ENCODE data around the gene HNF1A. TPM values are rescaled to one million over a fixed set of nuclear protein-coding genes. Genes with fewer than 3 reads are reported as not detected.

HNF1A gene
- total and polyA plus RNA-seq, 2 donors (not counting 1 experiment from before 2014, with no cell fraction given), result not detected

GRCh38 chr12:121017966-121018491 is 39.7 kb downstream of the HNF1A start:
- Histone ChIP-seq H3K4me1 (ENCODE audit: control insufficient read depth in 2 of 2, insufficient read depth in 2 of 2, low read length in 2 of 2) (peaks cover 4 to 7% of the 10 kb centered on the region in 2 donors), H3K9me3 (ENCODE audit: control extremely low read depth in 1 of 3, control insufficient read depth in 2 of 3, insufficient read depth in 1 of 3, low read length in 2 of 3) (peaks cover 0 to 1% (median 0%) of the 10 kb centered on the region in 3 donors), H3K36me3 (replicated peaks in 1 of 2; ENCODE audit: control extremely low read depth in 1 of 2, control insufficient read depth in 1 of 2, extremely low read depth in 1 of 2, insufficient read depth in 2 of 2, low read length in 1 of 2) (peaks cover 0 to 2% of the 10 kb centered on the region in 2 experiments), H4K20me1 (ENCODE audit: control insufficient read depth, insufficient read depth, low read length, poor library complexity, severe bottlenecking) (no peaks in the 10 kb centered on the region), H3K27ac (ENCODE audit: low read length in 2 of 2) (no peak overlapping the region), H3K79me2 (ENCODE audit: control insufficient read depth, insufficient read depth, low read length) (peaks cover 22% of the 10 kb centered on the region), H2AFZ (ENCODE audit: insufficient read depth, low read depth, low read length, poor library complexity, severe bottlenecking) (no peak overlapping the region), H3K9ac (ENCODE audit: low read length) (no peak overlapping the region), H3K4me3 (ENCODE audit: control extremely low read depth in 1 of 5, extremely low read depth in 1 of 5, insufficient read depth in 1 of 5, low read depth in 2 of 5, low read length in 4 of 5) (no peak overlapping the region), H3K27me3 (replicated peaks in 1 of 4; ENCODE audit: control extremely low read depth in 1 of 4, control insufficient read depth in 3 of 4, insufficient read depth in 4 of 4, low read length in 3 of 4) (no peaks in the 10 kb centered on the region), H3K4me2 (replicated peaks; ENCODE audit: low read depth, low read length, poor library complexity, severe bottlenecking) (no peak overlapping the region)
- Mint-ChIP-seq H3K27me3 (peaks cover 2% of the 10 kb centered on the region), H3K4me3 (no peak overlapping the region), H3K27ac (no peak overlapping the region), H3K9me3 (ENCODE audit: insufficient read depth) (no peaks in the 10 kb centered on the region), H3K4me1 (peaks cover 14% of the 10 kb centered on the region)
- intact Hi-C loops (cut with micrococcal nuclease), result loop anchor here (5.0 kb wide), 1 partner anchor 116 kb away; the partner anchor contains the start of gene SPPL3
- ChIA-PET POLR2A (no interaction called here), CTCF (interaction anchor here (0.6 kb wide), 1 partner anchor 677 kb away, joined by 3 read pairs; no protein-coding TSS in a partner anchor)
- DNase-seq, result no peak
- WGBS (ENCODE audit: insufficient coverage), result 96% methylated on average over 10 of the region's 15 CpGs
- TF ChIP-seq, protein P1, sequence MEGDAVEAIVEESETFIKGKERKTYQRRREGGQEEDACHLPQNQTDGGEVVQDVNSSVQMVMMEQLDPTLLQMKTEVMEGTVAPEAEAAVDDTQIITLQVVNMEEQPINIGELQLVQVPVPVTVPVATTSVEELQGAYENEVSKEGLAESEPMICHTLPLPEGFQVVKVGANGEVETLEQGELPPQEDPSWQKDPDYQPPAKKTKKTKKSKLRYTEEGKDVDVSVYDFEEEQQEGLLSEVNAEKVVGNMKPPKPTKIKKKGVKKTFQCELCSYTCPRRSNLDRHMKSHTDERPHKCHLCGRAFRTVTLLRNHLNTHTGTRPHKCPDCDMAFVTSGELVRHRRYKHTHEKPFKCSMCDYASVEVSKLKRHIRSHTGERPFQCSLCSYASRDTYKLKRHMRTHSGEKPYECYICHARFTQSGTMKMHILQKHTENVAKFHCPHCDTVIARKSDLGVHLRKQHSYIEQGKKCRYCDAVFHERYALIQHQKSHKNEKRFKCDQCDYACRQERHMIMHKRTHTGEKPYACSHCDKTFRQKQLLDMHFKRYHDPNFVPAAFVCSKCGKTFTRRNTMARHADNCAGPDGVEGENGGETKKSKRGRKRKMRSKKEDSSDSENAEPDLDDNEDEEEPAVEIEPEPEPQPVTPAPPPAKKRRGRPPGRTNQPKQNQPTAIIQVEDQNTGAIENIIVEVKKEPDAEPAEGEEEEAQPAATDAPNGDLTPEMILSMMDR (IDR thresholded peaks at IDR 0.05), result no peak
- no peak for TF ChIP-seq EZH2 (IDR thresholded peaks at IDR 0.05; ENCODE audit: borderline replicate concordance, insufficient read depth, low read depth, low read length, poor library complexity, severe bottlenecking)
- no peak for ATAC-seq (ENCODE audit: low read depth)

- Histone ChIP-seq H2AFZ (ENCODE audit: insufficient read depth, low read depth, low read length, poor library complexity, severe bottlenecking) (no peak overlapping the region), H3K4me2 (replicated peaks; ENCODE audit: low read depth, low read length, poor library complexity, severe bottlenecking) (no peak overlapping the region), H3K4me3 (ENCODE audit: control extremely low read depth in 1 of 5, extremely low read depth in 1 of 5, insufficient read depth in 1 of 5, low read depth in 2 of 5, low read length in 4 of 5) (no peak overlapping the region), H4K20me1 (ENCODE audit: control insufficient read depth, insufficient read depth, low read length, poor library complexity, severe bottlenecking) (no peaks in the 10 kb centered on the region), H3K36me3 (replicated peaks in 1 of 2; ENCODE audit: control extremely low read depth in 1 of 2, control insufficient read depth in 1 of 2, extremely low read depth in 1 of 2, insufficient read depth in 2 of 2, low read length in 1 of 2) (no peaks in the 10 kb centered on the region), H3K27me3 (replicated peaks in 1 of 4; ENCODE audit: control extremely low read depth in 1 of 4, control insufficient read depth in 3 of 4, insufficient read depth in 4 of 4, low read length in 3 of 4) (no peaks in the 10 kb centered on the region), H3K79me2 (ENCODE audit: control insufficient read depth, insufficient read depth, low read length) (peaks cover 16% of the 10 kb centered on the region), H3K27ac (ENCODE audit: low read length in 2 of 2) (no peak overlapping the region), H3K9ac (ENCODE audit: low read length) (no peak overlapping the region), H3K9me3 (ENCODE audit: control extremely low read depth in 1 of 3, control insufficient read depth in 2 of 3, insufficient read depth in 1 of 3, low read length in 2 of 3) (peaks cover 0 to 1% (median 0%) of the 10 kb centered on the region in 3 donors), H3K4me1 (ENCODE audit: control insufficient read depth in 2 of 2, insufficient read depth in 2 of 2, low read length in 2 of 2) (peaks cover 4 to 7% of the 10 kb centered on the region in 2 donors)
- CTCF ChIA-PET, result interaction anchor here (0.6 kb wide), 1 partner anchor 678 kb away, joined by 3 read pairs; no protein-coding TSS in a partner anchor
- no peak for DNase-seq
- no peak for TF ChIP-seq EZH2 (IDR thresholded peaks at IDR 0.05; ENCODE audit: borderline replicate concordance, insufficient read depth, low read depth, low read length, poor library complexity, severe bottlenecking)
- TF ChIP-seq, protein P1 (IDR thresholded peaks at IDR 0.05), result no peak
- Mint-ChIP-seq H3K9me3 (ENCODE audit: insufficient read depth) (no peaks in the 10 kb centered on the region), H3K27ac (no peak overlapping the region), H3K4me3 (no peak overlapping the region), H3K4me1 (peaks cover 14% of the 10 kb centered on the region), H3K27me3 (peaks cover 7% of the 10 kb centered on the region)
- no peak for ATAC-seq (ENCODE audit: low read depth)
- intact Hi-C loops (cut with micrococcal nuclease), result loop anchor here (5.0 kb wide), 1 partner anchor 117 kb away; the partner anchor contains the start of gene SPPL3
- POLR2A ChIA-PET, result interaction anchor here (0.7 kb wide), 1 partner anchor 547 kb away, joined by 5 read pairs; no protein-coding TSS in a partner anchor
- WGBS (ENCODE audit: insufficient coverage), result no CpG with 5 or more reads among the region's 2 CpGs
These were observed 40.7 kb downstream of the HNF1A start for GRCh38 chr12:121018860-121019617.
